ENCODE data around the gene GOSR2.
A peak's percentile ranks its signal among the peaks of the same experiment; 100 is the strongest.
"Not testable (repeated sequence)": the region's sequence is repeated elsewhere in the genome, so short reads cannot be mapped to it uniquely, and the experiment has no call there.

GOSR2 gene

GRCh38 chr17:46949291-46950174 lies 26.6 kb downstream of the GOSR2 start:
- no peaks in the 10 kb centered on the region for H3K9me3 ChIP-seq (replicated peaks in 1 of 11)
- H3K27me3 ChIP-seq = no peaks in the 10 kb centered on the region
- H3K27ac ChIP-seq = no peak overlapping the region
- peaks cover 12 to 41% (median 35%) of the 10 kb centered on the region in 10 experiments for H3K4me1 ChIP-seq
- no peak for TF ChIP-seq Cebpa-rat (IDR thresholded peaks at IDR 0.05)
- H3K4me2 ChIP-seq = no peak overlapping the region
- H3K4me3 ChIP-seq = no peak overlapping the region
- peaks cover 0 to 29% (median 13%) of the 10 kb centered on the region in 11 experiments; a peak in 14 of 22 replicates for H4K20me1 ChIP-seq
- H3K9ac ChIP-seq = no peak overlapping the region
- peaks cover 0 to 6% (median 0%) of the 10 kb centered on the region in 11 experiments; a peak in 5 of 22 replicates for H3K36me3 ChIP-seq

GRCh38 chr17:46950342-46950996 lies 27.5 kb downstream of the GOSR2 start:
- Histone ChIP-seq H3K4me1 (peaks cover 5 to 34% (median 27%) of the 10 kb centered on the region in 10 experiments), H3K4me2 (peak overlapping the region in 5 of 11 experiments; percentile 43 to 71 (median 54); a peak in 4 of 22 replicates), H3K4me3 (no peak overlapping the region), H3K9ac (no peak overlapping the region), H3K9me3 (replicated peaks in 1 of 11) (no peaks in the 10 kb centered on the region), H3K36me3 (peaks cover 0 to 7% (median under 1%) of the 10 kb centered on the region in 11 experiments; a peak in 5 of 22 replicates), H4K20me1 (peaks cover 0 to 21% (median 4%) of the 10 kb centered on the region in 11 experiments; a peak in 9 of 22 replicates), H3K27me3 (no peaks in the 10 kb centered on the region), H3K27ac (no peak overlapping the region)
- TF ChIP-seq Cebpa-rat (IDR thresholded peaks at IDR 0.05) = no peak

- H3K27ac ChIP-seq = no peak overlapping the region
- no peaks in the 10 kb centered on the region for H3K9me3 ChIP-seq (replicated peaks in 1 of 11)
- H3K27me3 ChIP-seq = no peaks in the 10 kb centered on the region
- H3K4me1 ChIP-seq = peaks cover 0 to 28% (median 21%) of the 10 kb centered on the region in 10 experiments; a peak in 16 of 20 replicates
- peak overlapping the region in 9 of 11 experiments; percentile 23 to 71 (median 47); a peak in 17 of 22 replicates for H3K4me2 ChIP-seq
- no peak overlapping the region for H3K4me3 ChIP-seq
- H3K36me3 ChIP-seq = peaks cover 0 to 12% (median 5%) of the 10 kb centered on the region in 11 experiments; a peak in 5 of 22 replicates
- no peak overlapping the region; a peak in 1 of 22 replicates for H3K9ac ChIP-seq
- H4K20me1 ChIP-seq = peaks cover 0 to 18% (median 0%) of the 10 kb centered on the region in 11 experiments; a peak in 4 of 22 replicates
- TF ChIP-seq Cebpa-rat (IDR thresholded peaks at IDR 0.05) = no peak
These were observed 28.1 kb downstream of the GOSR2 start for GRCh38 chr17:46950997-46951621.

GRCh38 chr17:46951706-46952105 lies 28.7 kb downstream of the GOSR2 start:
- peaks cover 0 to 14% (median 5%) of the 10 kb centered on the region in 11 experiments; a peak in 5 of 22 replicates for H3K36me3 ChIP-seq
- H3K27ac ChIP-seq = no peak overlapping the region
- no peak for TF ChIP-seq Cebpa-rat (IDR thresholded peaks at IDR 0.05)
- H3K4me2 ChIP-seq = peak overlapping the region in 9 of 11 experiments; percentile 23 to 71 (median 47); a peak in 17 of 22 replicates
- H3K27me3 ChIP-seq = no peaks in the 10 kb centered on the region
- H3K4me1 ChIP-seq = peaks cover 0 to 22% (median 16%) of the 10 kb centered on the region in 10 experiments; a peak in 16 of 20 replicates
- peak overlapping the region in 1 of 11 experiments; percentile 26; a peak in 2 of 22 replicates for H3K9ac ChIP-seq
- no peaks in the 10 kb centered on the region for H3K9me3 ChIP-seq (replicated peaks in 1 of 11)
- H3K4me3 ChIP-seq = no peak overlapping the region
- H4K20me1 ChIP-seq = peaks cover 0 to 18% (median 0%) of the 10 kb centered on the region in 11 experiments; a peak in 4 of 22 replicates

- Histone ChIP-seq H3K9me3 (replicated peaks in 1 of 11) (no peaks in the 10 kb centered on the region), H3K27ac (no peak overlapping the region), H4K20me1 (peaks cover 0 to 18% (median 0%) of the 10 kb centered on the region in 11 experiments; a peak in 4 of 22 replicates), H3K4me1 (peaks cover 0 to 18% (median 14%) of the 10 kb centered on the region in 10 experiments; a peak in 16 of 20 replicates), H3K9ac (no peak overlapping the region; a peak in 1 of 22 replicates), H3K4me2 (peak overlapping the region in 9 of 11 experiments; percentile 23 to 71 (median 47); a peak in 15 of 22 replicates), H3K36me3 (peaks cover 0 to 16% (median 5%) of the 10 kb centered on the region in 11 experiments; a peak in 5 of 22 replicates), H3K27me3 (no peaks in the 10 kb centered on the region), H3K4me3 (no peak overlapping the region)
- TF ChIP-seq Cebpa-rat (IDR thresholded peaks at IDR 0.05) = no peak
These were observed 29.2 kb downstream of the GOSR2 start for GRCh38 chr17:46952115-46952514.

GRCh38 chr17:46953191-46953590 lies 30.2 kb downstream of the GOSR2 start:
- Histone ChIP-seq H3K4me1 (peaks cover 0 to 17% (median 14%) of the 10 kb centered on the region in 10 experiments; a peak in 16 of 20 replicates), H3K36me3 (peaks cover 0 to 21% (median 5%) of the 10 kb centered on the region in 11 experiments; a peak in 5 of 22 replicates), H4K20me1 (peaks cover 0 to 17% (median 0%) of the 10 kb centered on the region in 11 experiments; a peak in 4 of 22 replicates)
- H3K9me3 ChIP-seq (replicated peaks in 1 of 11); H3K4me3 ChIP-seq; H3K27ac ChIP-seq; H3K27me3 ChIP-seq; H3K9ac ChIP-seq; H3K4me2 ChIP-seq: not testable (repeated sequence)

GRCh38 chr17:46958041-46958591 lies 35.2 kb downstream of the GOSR2 start:
- Histone ChIP-seq H3K4me1 (peaks cover 0 to 13% (median 3%) of the 10 kb centered on the region in 10 experiments; a peak in 8 of 20 replicates), H3K27me3 (no peaks in the 10 kb centered on the region), H4K20me1 (0 out of 22 replicates have a peak, but pooled peaks cover 0 to 4% (median 0%) of the 10 kb centered on the region in 11 experiments), H3K27ac (no peak overlapping the region), H3K36me3 (peaks cover 0 to 14% (median 4%) of the 10 kb centered on the region in 11 experiments; a peak in 2 of 22 replicates), H3K4me3 (no peak overlapping the region), H3K9ac (no peak overlapping the region), H3K4me2 (no peak overlapping the region), H3K9me3 (replicated peaks in 1 of 11) (peaks cover 0 to 7% (median 0%) of the 10 kb centered on the region in 11 experiments; a peak in 1 of 22 replicates)
- no peak for TF ChIP-seq Cebpa-rat (IDR thresholded peaks at IDR 0.05)

- Histone ChIP-seq H3K9ac (no peak overlapping the region), H3K9me3 (replicated peaks in 1 of 11) (peaks cover 0 to 7% (median 0%) of the 10 kb centered on the region in 11 experiments; a peak in 1 of 22 replicates), H3K4me2 (no peak overlapping the region), H3K36me3 (peaks cover 0 to 14% (median 4%) of the 10 kb centered on the region in 11 experiments; a peak in 2 of 22 replicates), H3K27me3 (no peaks in the 10 kb centered on the region), H3K4me1 (peaks cover 0 to 13% (median 3%) of the 10 kb centered on the region in 10 experiments; a peak in 8 of 20 replicates), H3K4me3 (no peak overlapping the region), H4K20me1 (peaks cover 0 to 18% (median 0%) of the 10 kb centered on the region in 11 experiments; a peak in 3 of 22 replicates), H3K27ac (no peak overlapping the region)
- TF ChIP-seq Cebpa-rat (IDR thresholded peaks at IDR 0.05) = no peak
These were observed 37.2 kb downstream of the GOSR2 start for GRCh38 chr17:46960152-46960551.

Data from BLaER1 treated with 17β-estradiol and CSF1 and Interleukin-3, amounts not matched to agents 10 nM and 100 nM (cell line).